CD14-positive monocyte (primary cell): Measurements from ENCODE around the gene ZC3HAV1. TPM values are rescaled to one million over a fixed set of nuclear protein-coding genes. Genes with fewer than 3 reads are reported as not detected.

ENCODE experiments used
- DNase-seq, 3 donors: peaks; one replicate each; pipeline ENCODE4 v3.0.0-alpha.2; 2011 to 2022
- H2AFZ ChIP-seq: 2 replicates; pipeline ENCODE4 v1.6.0; 2012; ENCODE audit warnings: mild to moderate bottlenecking, low read depth, low read length, inconsistent platforms; ENCODE audit not compliant: insufficient read depth, poor library complexity, severe bottlenecking
- H3K27ac ChIP-seq, 2 donors: 1 replicate in 1 of 2; 2 replicates in 1 of 2; pipeline ENCODE4 v1.5.1; 2012 to 2013; ENCODE audit warnings: low read length in 2 of 2, control low read depth in 1 of 2, inconsistent platforms in 1 of 2, low read depth in 1 of 2, mild to moderate bottlenecking in 1 of 2
- H3K27me3 ChIP-seq, 2 donors: one replicate each; pipeline versions ENCODE4 v1.6.0 to v1.6.1; 2011 to 2013; ENCODE audit warnings: low read length in 2 of 2; ENCODE audit not compliant: control insufficient read depth in 2 of 2, insufficient read depth in 2 of 2
- H3K36me3 ChIP-seq, 2 donors: replicated peaks in 1 of 2; 1 replicate in 1 of 2; 2 replicates in 1 of 2; pipeline versions ENCODE4 v1.5.1 to v1.6.1; 2012 to 2013; ENCODE audit warnings: low read length in 2 of 2, control low read depth in 1 of 2, inconsistent platforms in 1 of 2, mild to moderate bottlenecking in 1 of 2; ENCODE audit not compliant: insufficient read depth in 2 of 2, control insufficient read depth in 1 of 2
- H3K4me1 ChIP-seq, 2 donors: 1 replicate in 1 of 2; 2 replicates in 1 of 2; pipeline versions ENCODE4 v1.5.1 to v1.6.1; 2012 to 2013; ENCODE audit warnings: low read length in 2 of 2, control low read depth in 1 of 2, inconsistent platforms in 1 of 2, mild to moderate bottlenecking in 1 of 2, moderate library complexity in 1 of 2; ENCODE audit not compliant: insufficient read depth in 2 of 2, control insufficient read depth in 1 of 2
- H3K4me2 ChIP-seq: replicated peaks from 2 replicates; pipeline ENCODE3; 2012; ENCODE audit warnings: low read length, moderate library complexity, mild to moderate bottlenecking; ENCODE audit not compliant: poor library complexity, severe bottlenecking; ENCODE audit errors: extremely low read depth
- H3K4me3 ChIP-seq, 3 experiments: fragments of 200-600 bp in 1 of 3; sonication (generic) in 1 of 3; replicated peaks in 1 of 3; 1 replicate in 2 of 3; 2 replicates in 1 of 3; pipeline ENCODE4 v1.5.1; 2011 to 2013; ENCODE audit warnings: low read length in 3 of 3, mild to moderate bottlenecking in 3 of 3, control low read depth in 2 of 3, low read depth in 2 of 3, inconsistent platforms in 1 of 3, moderate library complexity in 1 of 3
- H3K79me2 ChIP-seq: 2 replicates; pipeline ENCODE4 v1.6.0; 2012; ENCODE audit warnings: mild to moderate bottlenecking, control low read depth, inconsistent platforms, low read length, moderate library complexity; ENCODE audit not compliant: insufficient read depth
- H3K9ac ChIP-seq: 2 replicates; pipeline ENCODE4 v1.6.0; 2017; ENCODE audit warnings: low read length, mild to moderate bottlenecking; ENCODE audit not compliant: insufficient read depth, poor library complexity, severe bottlenecking
- H3K9me3 ChIP-seq, 2 donors: replicated peaks in 1 of 2; 1 replicate in 1 of 2; 2 replicates in 1 of 2; pipeline versions ENCODE4 v1.5.1 to v1.6.1; 2012 to 2013; ENCODE audit warnings: low read length in 2 of 2, control low read depth in 1 of 2; ENCODE audit not compliant: control insufficient read depth in 1 of 2, insufficient read depth in 1 of 2
- H4K20me1 ChIP-seq: 2 replicates; pipeline ENCODE4 v1.6.0; 2012; ENCODE audit warnings: mild to moderate bottlenecking, low read length, control low read depth, moderate library complexity; ENCODE audit not compliant: insufficient read depth
- H3K27ac Mint-ChIP-seq, 7 donors: one replicate each; pipeline ENCODE4 v1.8.0; 2020; ENCODE audit warnings: mild to moderate bottlenecking in 7 of 7, mixed read lengths in 7 of 7, moderate library complexity in 6 of 7, inconsistent platforms in 2 of 7
- H3K27me3 Mint-ChIP-seq, 3 donors: one replicate each; pipeline ENCODE4 v1.8.0; 2021 to 2022; ENCODE audit warnings: low read depth in 3 of 3, mild to moderate bottlenecking in 3 of 3, mixed read lengths in 3 of 3, moderate library complexity in 3 of 3, inconsistent platforms in 1 of 3
- H3K36me3 Mint-ChIP-seq, 2 donors: one replicate each; pipeline ENCODE4 v1.8.0; 2020; ENCODE audit warnings: mixed read lengths in 2 of 2, inconsistent platforms in 1 of 2, mild to moderate bottlenecking in 1 of 2
- H3K4me1 Mint-ChIP-seq: one replicate; pipeline ENCODE4 v1.8.0; 2020; ENCODE audit warnings: mild to moderate bottlenecking, mixed read lengths
- H3K4me3 Mint-ChIP-seq, 2 donors: one replicate each; pipeline ENCODE4 v1.8.0; 2020; ENCODE audit warnings: mild to moderate bottlenecking in 2 of 2, mixed read lengths in 2 of 2, moderate library complexity in 1 of 2
- H3K9me3 Mint-ChIP-seq, 7 donors: one replicate each; pipeline ENCODE4 v1.8.0; 2020 to 2022; ENCODE audit warnings: mixed read lengths in 7 of 7, mild to moderate bottlenecking in 6 of 7, moderate library complexity in 6 of 7, inconsistent platforms in 2 of 7
- WGBS: methylation state at CpG from one replicate; pipeline ENCODE4 v1.1.5; 2013; ENCODE audit warnings: missing lambda C conversion rate; ENCODE audit not compliant: insufficient coverage; 5-methylcytosine and 5-hydroxymethylcytosine counted together
- intact Hi-C, 2 donors: fragments of 100-400 bp; cut with micrococcal nuclease; formaldehyde crosslinking; loops; one replicate each; pipeline versions ENCODE4 v1.15.0 to v1.15.1; 2023
- polyA plus RNA-seq, 3 donors: library from polyadenylated mRNA; depleted of rRNA in 1 of 3; unstranded in 2 of 3; stranded (reverse) in 1 of 3; fragments of 300-500 nt in 2 of 3; fragments of >200 nt in 1 of 3; fragmentation: Illumina TruSeq in 2 of 3; gene quantifications; 1 replicate in 2 of 3; 2 replicates in 1 of 3; pipeline ENCODE4 v1.2.3, GENCODE V29; 2012 to 2021
- TF ChIP-seq, protein P1 (sequence below): fragments of 200-600 bp; IDR thresholded peaks from one replicate; pipeline ENCODE4 v1.8.0; 2022; ENCODE audit warnings: antibody characterized with exemption, mild to moderate bottlenecking

The ZC3HAV1 gene
- polyA plus RNA-seq, 3 donors, result 20.7 to 30.2 (median 21.2) TPM

DNA sequence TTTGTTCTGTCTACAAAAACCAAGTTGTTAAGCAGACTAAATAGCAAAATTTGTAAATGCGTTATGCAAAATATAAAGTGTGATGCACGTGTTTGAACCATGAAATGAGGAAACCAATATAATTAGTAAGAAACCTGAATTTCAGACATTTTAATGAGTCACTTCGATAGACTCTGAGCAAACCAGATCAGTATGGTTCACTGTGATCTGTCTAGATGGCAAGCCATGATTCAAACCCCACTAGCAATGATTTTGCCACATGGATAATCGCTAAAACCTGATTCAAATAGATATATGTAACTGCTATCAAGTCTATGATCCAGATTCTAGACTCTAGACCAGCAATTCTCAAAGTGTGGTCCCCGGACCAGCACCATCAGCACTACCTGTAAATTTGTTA is 24.8 kb downstream of the ZC3HAV1 start:
- WGBS, result 97% methylated on average over 3 of the region's 5 CpGs
- no peak overlapping the region for H3K4me3 ChIP-seq
- H4K20me1 ChIP-seq, result peaks cover 98% of the 10 kb centered on the region
- H3K9ac ChIP-seq, result no peak overlapping the region
- DNase-seq, result no peak
- H3K27ac ChIP-seq, result peak overlapping the region in 1 of 2 donors; percentile 11
- no peaks in the 10 kb centered on the region for H3K27me3 ChIP-seq
- peaks cover 13 to 14% of the 10 kb centered on the region in 2 donors for H3K9me3 ChIP-seq
- no peak overlapping the region for H3K4me2 ChIP-seq
- peaks cover 7 to 20% (median 15%) of the 10 kb centered on the region in 7 donors for H3K9me3 Mint-ChIP-seq
- H3K27ac Mint-ChIP-seq, result peak overlapping the region in 1 of 7 donors; percentile 5
- no peak overlapping the region for H3K4me3 Mint-ChIP-seq
- TF ChIP-seq, protein P1, sequence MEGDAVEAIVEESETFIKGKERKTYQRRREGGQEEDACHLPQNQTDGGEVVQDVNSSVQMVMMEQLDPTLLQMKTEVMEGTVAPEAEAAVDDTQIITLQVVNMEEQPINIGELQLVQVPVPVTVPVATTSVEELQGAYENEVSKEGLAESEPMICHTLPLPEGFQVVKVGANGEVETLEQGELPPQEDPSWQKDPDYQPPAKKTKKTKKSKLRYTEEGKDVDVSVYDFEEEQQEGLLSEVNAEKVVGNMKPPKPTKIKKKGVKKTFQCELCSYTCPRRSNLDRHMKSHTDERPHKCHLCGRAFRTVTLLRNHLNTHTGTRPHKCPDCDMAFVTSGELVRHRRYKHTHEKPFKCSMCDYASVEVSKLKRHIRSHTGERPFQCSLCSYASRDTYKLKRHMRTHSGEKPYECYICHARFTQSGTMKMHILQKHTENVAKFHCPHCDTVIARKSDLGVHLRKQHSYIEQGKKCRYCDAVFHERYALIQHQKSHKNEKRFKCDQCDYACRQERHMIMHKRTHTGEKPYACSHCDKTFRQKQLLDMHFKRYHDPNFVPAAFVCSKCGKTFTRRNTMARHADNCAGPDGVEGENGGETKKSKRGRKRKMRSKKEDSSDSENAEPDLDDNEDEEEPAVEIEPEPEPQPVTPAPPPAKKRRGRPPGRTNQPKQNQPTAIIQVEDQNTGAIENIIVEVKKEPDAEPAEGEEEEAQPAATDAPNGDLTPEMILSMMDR, result no peak
- H3K36me3 Mint-ChIP-seq, result peaks cover 85 to 96% of the 10 kb centered on the region in 2 donors
- H3K79me2 ChIP-seq, result peaks cover 100% of the 10 kb centered on the region
- H3K4me1 Mint-ChIP-seq, result peaks cover 6% of the 10 kb centered on the region
- peaks cover 0 to 1% (median 0%) of the 10 kb centered on the region in 3 donors for H3K27me3 Mint-ChIP-seq
- H3K36me3 ChIP-seq, result peaks cover 90 to 100% of the 10 kb centered on the region in 2 donors
- H3K4me1 ChIP-seq, result no peaks in the 10 kb centered on the region
- intact Hi-C loops, result no loop called here
- no peak overlapping the region for H2AFZ ChIP-seq

DNA sequence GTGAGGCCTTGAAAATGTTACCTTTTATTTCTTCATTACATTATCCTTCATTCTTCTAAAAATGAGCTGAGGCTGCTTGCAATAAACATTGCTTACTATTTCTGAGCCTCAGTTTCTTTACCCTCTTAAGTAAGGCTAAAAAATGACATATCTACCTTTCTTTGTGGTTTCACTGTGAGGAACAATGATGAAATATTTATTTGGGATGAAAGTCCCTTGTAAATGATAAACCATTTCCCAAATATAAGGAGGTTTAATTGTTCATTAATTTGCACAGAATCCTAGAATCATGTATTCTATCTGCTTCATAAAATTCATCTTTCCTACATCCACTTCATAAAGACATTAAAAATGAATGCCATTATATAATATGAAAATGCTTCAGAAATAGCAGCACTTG is 27.9 kb downstream of the ZC3HAV1 start:
- DNase-seq, result no peak
- Histone ChIP-seq H3K27me3 (no peaks in the 10 kb centered on the region), H3K4me2 (no peak overlapping the region), H4K20me1 (peaks cover 98% of the 10 kb centered on the region), H3K9me3 (peaks cover 0 to 3% of the 10 kb centered on the region in 2 donors), H3K4me3 (no peak overlapping the region), H3K4me1 (no peaks in the 10 kb centered on the region), H2AFZ (no peak overlapping the region), H3K36me3 (peaks cover 91 to 100% of the 10 kb centered on the region in 2 donors), H3K9ac (no peak overlapping the region), H3K79me2 (peaks cover 79% of the 10 kb centered on the region), H3K27ac (peak overlapping the region in 1 of 2 donors; percentile 56)
- intact Hi-C loops, result no loop called here
- TF ChIP-seq, protein P1, result no peak
- no peak overlapping the region for H3K4me3 Mint-ChIP-seq
- peaks cover 88 to 94% of the 10 kb centered on the region in 2 donors for H3K36me3 Mint-ChIP-seq
- peaks cover 0 to 1% (median 0%) of the 10 kb centered on the region in 3 donors for H3K27me3 Mint-ChIP-seq
- peaks cover 5% of the 10 kb centered on the region for H3K4me1 Mint-ChIP-seq
- peak overlapping the region in 1 of 7 donors; percentile 69 for H3K27ac Mint-ChIP-seq
- H3K9me3 Mint-ChIP-seq, result peaks cover 2 to 3% (median 3%) of the 10 kb centered on the region in 7 donors
